ENCODE measurements around the gene WNK2.

Gene WNK2

DNA sequence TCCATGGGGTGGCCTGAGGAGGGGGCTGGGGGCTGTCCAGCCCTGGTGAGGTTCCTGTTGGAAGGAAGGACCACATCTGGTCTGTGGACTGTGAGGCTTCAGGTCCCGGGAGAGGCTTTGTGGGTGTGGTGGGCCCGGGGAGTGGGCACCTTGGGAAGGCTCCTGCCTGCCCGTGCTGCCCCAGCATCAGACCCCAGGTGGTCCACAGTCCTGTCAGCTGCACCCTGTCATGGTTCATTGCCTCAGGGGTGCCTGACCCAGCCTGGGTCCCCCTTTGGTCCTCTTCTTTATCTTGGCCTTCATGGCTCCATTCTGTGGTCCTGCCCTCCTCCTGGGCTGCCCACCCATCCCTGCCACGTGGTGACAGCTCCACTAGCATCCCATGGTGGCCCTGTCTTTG lies 36.7 kb downstream of the WNK2 start:
- DNase-seq: no peak

DNA sequence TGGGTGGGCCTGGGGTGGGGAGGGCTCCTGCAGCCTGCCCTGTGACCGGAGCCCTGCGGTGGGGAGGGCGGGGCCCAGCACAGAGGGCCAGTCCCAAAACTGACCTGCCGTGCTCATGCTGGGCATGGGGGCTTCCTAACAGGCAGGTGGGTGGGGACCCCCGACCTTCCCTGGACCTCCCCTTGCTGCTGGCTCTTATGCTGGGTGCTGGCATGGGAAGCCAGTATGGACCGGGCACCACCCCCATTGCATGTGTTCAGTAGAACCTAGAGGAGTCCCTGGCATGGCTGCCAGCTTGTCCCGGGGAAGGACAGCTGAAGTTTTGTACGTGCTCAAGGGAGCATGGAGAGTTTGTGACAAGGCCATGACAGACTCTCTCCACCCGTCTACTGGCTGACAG lies 37.1 kb downstream of the WNK2 start:
- no peak for DNase-seq

DNA sequence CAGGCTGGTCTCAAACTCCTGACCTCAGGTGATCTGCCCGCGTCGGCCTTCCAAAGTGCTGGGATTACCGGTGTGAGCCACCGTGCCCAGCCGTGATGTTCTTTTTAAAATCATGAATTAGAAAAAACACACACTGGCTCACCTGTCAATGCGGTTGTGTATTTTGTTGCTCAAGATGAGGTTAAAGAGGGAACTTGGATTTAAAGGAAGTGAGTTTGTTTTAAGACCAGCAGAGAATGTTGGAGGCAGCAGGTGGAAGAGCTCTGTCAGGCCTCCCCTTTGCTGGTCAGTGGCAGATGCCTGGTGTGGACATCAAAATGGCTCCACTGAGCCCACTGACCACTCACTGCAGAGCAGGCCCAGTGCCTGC lies 38.9 kb downstream of the WNK2 start:
- DNase-seq: no peak

DNA sequence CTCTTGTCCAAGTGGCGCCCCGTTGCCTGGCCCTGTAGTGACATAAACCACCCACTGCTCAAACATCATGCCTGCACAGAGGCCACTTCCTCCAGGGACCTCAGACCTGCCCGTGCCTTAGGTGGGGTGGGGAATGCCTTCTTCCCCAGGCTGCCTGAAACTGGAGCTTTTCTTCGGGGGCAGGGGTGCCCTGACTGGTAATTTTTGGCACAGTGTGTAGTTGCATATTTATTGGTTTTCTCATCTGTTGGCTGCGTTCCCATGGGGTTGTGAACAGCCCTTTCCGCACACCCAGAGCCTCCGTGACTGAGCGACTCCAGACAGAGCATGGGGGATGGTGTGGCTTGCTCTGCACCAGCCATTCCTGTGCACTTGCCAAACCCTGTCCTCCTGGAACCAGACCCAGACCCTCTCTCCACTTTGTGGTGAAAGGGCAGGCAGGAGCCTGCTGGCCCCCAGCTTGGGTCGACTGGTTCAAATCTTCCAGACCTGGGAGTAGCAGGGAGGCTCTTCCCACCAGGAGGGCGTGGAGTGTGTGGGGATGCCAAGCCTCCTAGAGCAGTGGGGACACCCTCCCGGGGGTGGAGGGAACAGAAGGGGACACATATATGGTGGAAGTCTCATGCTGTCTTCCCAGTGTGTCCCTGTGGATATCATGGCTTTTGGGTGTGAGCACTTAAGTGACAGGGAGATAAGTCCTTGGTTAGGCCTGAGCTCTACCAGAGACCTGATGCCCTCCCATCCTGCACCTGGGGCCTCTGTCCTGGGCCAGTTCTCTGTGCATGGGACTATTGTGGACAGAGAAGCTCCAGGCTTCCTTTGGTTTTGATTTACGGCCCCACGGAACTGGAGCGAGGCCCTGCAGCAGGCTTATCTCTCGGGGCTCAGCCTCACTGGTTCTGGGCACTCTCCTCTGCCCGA lies 39.6 kb downstream of the WNK2 start:
- DNase-seq: no peak

DNA sequence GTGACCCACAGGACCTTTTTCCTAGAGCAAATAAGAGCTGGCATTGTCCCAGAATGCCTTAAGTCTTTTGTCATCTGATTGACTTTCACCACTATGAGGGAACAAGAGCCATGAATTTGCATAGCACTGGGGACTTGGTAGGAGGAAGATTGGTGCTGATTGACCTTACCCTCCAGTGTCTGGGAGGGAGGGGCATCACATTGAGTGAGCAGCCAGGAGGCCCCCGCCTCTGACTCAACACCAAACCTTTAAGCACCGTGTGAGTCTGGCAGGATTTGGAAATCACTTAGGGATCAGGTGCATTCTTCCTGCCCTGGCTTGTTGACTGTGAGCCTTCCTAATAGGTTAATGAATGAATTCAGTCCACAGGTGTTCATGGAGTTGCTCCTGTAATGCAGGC lies 40.7 kb downstream of the WNK2 start:
- DNase-seq: no peak

DNA sequence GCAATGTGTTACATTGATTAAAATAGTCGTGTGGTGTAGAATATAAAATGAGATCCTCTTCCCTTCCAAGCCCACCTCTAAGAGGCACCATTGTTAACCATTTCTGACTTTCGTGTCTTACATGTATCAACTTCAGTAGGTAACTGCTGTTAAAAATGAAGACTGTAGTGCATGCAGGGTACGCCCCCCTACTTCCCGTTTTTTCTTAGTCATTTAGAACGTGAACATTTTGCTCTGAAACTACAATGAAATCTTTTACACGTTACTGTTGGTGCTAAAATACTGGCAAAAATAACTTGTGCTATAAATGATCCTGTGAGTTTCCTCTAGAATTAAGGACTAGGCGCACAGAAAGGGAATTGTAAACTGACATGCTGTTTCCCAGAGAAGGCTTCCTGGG lies 41.5 kb downstream of the WNK2 start:
- DNase-seq: no peak

DNA sequence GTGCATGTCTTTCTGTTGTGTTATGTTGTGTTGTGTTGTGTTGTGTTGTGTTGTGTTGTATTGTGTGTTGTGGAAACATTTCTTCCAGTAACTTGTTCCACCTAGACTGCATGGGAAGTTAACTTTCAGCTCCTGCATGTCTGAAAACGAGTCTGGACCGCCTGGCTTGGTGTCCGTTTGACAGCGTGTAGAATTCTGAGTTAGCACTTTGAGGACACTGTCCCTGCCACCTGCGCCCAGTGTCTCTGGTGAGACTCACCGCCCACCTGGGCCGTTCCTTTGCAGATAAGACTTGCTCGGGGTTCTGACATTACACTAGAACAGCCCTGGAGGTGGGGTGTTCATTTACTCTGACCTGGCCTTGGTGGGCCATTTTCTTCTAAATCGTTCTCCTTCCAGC lies 42.0 kb downstream of the WNK2 start:
- DNase-seq: no peak

DNA sequence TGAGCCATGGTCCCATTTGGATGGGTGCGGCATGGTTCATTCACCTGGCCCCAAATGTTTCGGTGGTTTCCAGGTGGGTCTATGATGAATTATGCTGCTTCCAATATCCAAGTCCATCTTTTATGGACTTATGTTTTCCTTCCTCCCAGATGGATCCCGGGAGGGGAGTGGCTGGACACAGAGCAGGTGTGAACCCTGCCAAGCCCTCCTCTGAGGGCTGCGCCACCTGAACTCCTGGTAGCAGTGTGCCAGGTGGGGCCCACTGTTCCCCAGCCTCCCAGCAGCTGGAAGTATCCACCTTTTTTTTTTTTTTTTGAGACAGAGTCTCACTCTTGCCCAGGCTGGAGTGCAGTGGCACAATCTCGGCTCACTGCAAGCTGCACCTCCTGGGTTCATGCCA lies 42.9 kb downstream of the WNK2 start:
- no peak for DNase-seq

DNA sequence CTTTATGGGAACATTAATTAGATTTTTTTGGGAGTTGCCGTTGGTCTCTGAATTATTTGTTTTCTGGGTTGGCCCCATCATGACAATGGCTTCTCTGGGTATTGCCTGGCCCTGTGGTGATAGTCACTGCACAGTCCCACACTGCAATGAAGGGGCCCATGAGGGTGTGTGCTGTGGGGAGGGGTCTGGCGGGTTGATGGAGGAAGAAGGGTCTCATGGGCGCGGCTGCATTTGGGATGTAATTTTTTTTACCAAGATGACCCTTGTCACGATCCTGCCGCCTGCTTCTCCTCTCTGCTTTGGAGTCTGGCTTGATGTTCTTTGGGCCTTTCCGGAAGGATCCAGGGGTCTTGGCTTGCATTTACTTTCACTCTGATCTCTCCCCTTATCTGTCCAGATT lies 44.1 kb downstream of the WNK2 start:
- DNase-seq: no peak

DNA sequence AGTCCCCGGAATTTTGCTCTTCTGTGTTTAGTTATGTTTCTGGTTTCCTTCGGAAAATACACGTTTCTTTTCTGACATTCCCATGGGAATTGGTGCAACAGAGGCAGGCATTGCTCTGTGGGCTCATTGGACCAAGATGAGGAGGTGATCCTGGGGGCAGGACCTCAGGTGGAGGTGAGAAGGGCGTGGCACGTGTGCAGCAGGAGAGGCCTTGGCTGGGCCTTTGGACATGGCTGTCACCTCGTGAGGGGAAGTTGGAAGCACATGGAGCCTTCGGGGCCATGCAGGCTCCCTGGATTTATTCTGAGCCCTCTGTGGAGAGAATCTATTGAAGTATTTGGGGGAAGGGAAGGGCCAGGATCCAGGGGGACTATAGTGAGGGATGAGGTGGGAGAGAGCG lies 44.5 kb downstream of the WNK2 start:
- DNase-seq: no peak

DNA sequence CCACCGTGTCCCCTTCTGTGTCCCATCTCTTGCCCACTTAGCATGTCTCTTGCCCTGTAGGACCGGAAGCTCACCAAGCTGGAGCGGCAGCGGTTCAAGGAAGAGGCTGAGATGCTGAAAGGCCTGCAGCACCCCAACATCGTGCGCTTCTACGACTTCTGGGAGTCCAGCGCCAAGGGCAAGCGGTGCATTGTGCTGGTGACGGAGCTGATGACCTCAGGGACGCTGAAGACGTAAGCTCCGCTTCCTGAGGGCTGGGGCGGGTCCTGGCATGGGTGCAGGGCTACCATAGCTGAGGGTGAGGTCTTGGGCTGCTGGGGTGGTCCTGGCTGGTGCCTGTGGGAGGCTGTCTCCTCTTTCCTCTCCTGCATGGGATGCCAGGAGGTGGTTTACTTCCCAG lies 45.7 kb downstream of the WNK2 start:
- DNase-seq: no peak

DNA sequence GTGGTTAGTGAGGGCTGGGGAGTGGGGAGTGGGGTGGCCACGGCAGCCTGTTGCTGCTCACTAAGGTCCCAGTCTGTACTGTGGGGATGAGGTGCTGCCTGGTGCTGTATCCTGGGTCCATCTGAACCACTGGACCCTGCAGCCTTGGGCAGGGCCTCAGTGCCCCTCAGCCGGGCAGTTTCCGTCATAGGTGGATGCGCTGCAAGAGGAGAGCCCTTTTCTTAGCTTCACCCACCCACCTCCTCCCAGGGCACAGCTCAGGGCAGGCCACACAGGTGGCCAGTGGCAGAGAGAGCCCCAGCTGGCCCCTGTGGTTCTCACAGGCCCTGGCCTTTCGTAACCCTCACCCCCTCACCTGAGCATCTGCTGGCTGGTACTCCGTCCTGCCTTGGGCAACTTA lies 46.2 kb downstream of the WNK2 start:
- no peak for DNase-seq

DNA sequence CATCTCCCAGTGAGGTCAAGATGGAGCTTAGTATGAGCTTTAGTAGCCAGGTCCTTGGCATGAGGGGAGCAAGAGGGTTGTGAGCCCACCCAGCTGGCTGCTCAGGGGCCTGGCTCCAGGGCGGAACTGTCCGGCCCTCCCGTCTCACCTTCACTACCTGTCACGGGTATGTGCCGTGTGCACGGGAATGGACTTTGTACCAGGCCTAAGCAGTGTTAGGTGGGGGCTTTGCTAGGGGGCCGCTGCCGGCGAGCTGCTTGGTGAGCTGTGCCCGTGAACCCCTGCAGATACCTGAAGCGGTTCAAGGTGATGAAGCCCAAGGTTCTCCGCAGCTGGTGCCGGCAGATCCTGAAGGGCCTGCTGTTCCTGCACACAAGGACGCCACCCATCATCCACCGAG lies 46.7 kb downstream of the WNK2 start:
- DNase-seq: no peak

DNA sequence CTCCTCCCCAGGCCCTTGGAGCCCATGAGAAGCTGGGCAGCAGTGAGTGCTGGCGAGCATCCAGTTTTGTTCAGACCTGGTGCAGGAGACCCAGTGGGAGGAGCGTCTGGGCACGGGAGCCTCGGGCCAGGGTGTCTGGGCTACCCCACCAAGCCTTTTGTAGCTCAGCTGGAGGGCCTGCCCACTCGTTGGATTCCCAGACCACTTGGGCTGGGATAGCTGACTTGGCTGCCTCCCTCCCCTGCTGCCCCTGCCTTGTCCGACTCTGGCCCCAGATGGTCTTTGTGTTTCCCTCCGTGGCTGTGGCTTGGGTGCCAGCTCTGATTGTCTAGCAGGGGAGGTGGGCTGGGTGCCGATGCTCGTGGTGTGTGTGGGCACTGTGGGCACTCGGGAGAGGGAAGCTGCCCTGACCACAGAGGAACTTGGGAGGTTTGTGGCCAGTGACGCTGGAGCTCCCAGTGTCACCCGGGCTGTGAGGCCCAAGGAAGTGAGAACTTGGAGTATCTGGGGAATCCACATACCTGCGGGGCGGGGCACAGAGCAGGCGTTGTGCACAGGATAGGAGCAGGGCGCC lies 47.3 kb downstream of the WNK2 start:
- DNase-seq: peak; percentile 4

DNA sequence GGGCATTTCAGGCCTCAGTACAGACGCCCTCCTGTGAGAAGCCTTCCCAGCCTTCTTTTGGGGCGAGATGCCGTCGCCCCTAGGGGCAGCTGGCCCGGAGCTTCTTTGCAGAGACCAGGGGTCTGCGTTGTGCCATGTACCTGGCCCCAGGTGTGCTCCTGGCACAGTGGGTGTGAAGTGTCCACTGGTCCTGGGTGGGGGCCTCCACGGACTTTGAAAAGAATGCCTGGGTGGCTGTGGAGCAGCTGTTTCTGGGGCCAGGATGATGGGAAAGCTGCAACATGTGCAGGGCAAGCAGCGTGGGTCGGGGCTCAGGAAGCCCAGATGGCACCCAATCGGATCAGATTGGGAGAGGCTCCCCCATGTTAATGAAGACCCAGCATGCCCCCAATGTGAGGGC lies 47.8 kb downstream of the WNK2 start:
- DNase-seq: no peak

DNA sequence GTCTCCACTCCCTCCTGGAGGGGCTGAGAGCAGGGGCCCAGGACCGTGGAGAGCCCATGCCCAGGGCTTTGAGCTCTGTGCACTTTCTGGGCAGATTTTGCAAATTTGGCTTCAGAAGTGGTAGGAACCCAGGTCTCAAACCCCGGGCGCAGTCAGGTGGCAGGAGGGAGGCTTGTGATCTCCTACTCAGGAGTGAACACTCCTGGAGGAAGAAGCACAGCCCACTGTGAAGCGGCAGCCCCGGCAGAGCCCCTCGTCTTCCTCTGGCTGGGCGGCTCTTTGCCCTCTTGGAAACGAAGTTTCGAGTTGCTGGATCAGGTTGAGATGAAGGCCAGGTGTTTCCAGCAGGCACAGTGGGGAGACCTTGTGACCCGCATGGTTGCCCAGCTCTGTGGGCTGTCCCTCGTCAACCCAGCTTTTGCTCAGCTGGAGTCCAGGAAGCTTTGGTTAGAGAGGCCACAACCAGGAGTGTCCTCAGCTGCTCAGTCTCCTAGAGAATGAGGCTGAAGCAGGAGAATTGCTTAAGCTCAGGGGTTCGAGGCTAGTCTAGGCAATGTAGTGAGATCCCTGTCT lies 48.5 kb downstream of the WNK2 start:
- no peak for DNase-seq

DNA sequence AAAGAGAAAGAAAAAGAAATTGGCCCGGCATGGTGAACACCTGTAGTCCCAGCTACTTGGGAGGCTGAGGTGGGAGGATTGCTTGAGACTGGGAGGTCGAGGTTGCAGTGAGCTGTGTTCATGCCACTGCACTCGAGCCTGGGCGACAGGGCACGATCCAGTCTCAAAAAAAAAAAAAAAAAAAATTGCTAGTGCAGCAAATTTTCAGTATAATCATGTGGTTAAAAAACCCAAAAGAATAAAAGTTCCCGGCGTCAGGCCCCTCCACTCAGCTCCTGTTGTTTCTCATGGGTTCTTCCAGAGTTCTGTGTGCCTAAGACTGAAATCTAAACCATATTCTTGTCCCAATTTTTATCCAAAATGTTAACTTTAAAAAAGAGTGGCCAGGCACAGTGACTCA lies 49.1 kb downstream of the WNK2 start:
- DNase-seq: no peak

DNA sequence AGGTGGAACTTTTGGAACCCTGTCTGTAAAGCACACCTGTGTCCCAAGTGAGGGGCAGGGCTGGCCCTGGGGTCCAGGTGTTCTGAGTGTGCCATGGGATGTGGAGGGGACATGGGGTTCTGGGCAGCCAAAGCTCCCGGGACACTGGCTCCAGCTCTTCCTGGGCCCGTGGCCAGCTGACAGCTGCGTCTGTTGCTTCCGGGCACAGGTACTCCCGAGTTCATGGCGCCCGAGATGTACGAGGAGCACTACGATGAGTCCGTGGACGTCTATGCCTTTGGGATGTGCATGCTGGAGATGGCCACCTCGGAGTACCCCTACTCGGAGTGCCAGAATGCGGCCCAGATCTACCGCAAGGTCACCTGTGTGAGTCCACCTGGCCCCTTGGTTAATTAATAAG lies 50.7 kb downstream of the WNK2 start:
- DNase-seq: no peak

DNA sequence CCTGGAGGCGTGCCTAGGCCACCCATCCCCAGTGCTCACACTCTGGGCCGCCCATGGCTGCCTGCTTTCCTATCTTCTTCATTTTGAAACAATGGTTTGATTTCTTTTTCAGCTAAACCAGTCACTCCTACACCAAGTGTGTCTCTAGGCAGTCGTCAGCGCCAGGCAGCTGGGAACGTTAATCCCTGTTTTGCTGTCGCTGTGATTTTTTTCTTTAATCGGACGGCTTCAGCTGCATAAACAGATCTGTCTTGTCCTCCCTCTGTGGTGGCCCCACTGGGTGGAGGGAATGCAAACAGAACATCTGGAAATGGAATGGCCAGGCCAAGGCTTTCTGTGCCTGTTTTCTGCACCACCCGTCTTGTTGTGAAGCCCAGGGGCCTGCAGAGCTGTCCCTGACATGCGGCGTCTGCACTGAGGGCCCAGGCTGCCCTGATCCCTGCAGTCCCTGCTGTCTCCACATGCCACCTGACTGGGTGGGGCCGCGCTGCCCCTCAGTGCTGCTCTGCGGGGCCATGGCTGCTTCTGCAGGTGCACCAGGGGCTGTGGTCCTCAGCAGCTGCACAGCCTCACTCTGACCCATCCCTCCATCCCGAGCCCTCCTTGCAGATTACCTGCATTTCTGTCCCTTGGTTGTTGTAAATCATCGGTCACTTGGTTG lies 51.5 kb downstream of the WNK2 start:
- no peak for DNase-seq

DNA sequence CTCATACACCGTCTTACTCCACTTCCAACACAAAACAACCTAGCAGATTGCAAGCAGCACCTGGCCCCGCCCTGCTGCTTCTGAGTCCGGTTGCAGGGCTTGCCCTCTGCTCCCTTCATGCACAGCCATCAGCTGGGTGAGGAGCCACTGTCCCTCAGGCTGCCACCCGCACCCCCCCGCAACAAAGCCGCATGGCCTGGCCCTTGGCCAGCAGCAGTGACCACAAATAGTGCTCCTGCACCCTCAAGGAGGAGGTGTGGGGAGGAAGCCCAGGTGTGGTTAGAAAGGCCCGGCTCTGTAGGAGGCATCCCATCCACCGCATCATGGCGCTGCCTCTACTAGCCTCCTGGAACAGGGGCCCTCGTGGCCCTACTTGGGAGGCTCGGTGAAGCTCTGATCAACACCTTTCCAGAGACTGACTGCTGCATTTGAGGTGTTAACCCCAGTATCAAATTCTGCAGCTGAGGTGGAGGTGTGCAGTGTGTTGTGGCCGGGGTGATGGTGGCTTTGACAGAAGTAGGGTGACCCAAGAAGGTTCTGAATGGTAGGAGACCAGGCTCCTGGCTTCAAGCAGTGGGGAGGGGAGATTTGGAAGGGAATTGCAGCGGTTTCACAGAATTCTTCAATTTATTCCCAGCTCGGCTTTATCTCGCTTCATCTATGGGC lies 52.7 kb downstream of the WNK2 start:
- DNase-seq: peak; percentile 12

DNA sequence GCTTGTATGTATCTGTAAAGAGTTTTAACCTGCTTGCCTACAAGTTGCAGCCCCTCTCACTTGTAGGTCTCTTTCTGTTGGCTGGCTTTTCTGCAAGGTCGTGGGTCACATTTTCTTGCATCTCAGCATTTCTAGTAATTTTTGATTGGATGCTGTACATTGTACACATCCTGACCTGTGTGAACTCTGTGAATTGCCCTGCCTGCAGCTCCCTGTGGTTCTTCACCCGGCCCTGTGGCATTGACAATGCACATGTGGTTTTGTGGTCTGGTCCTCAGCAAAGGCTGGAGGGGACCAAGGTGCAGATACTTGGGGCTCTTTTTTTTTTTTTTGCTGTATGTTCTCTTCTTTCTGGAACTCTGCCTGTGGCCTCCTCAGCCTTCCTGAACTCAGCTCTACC lies 53.6 kb downstream of the WNK2 start:
- DNase-seq: peak; percentile 19

DNA sequence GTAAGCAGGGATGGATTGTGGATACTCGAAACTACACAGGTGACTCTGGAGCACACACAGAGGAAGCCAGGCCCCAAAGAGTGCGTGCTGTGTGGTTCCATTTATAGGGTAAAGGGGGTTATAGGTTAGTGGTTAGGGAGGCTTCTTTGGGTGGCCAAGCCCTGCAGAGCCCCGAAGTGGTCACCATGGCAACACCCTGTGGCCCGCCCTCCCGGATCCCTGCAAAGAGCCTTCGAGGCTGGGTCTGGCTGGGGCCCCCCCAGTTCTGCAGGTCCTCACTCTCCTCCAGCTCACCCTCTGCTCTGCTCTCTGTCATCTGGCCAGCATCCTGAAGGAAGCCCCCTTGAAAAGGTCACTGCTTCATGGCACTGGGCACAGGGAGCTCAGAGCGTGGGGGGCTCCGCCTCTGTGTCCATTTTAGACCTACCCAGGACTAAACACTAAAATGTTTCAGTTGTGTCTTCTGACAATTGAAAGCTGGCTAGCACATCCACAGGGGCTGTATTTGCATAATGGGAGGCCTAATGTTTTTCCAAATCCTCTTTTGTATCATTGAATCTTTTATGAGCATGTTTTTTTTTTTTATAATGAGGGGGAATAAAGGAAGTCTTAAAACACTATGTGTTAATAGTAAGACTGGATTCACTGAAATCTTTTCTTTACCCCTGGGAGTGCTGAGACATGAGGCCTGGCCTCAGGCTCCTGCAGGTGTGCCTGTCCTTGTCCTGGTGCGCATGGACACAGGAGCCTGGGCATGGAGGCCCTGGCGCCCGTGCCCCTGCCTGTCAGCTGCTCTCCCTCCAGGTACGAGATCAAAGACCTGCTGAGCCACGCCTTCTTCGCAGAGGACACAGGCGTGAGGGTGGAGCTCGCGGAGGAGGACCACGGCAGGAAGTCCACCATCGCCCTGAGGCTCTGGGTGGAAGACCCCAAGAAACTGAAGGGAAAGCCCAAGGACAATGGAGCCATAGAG lies 55.3 kb downstream of the WNK2 start:
- no peak for DNase-seq

Measured in CD4-positive, alpha-beta T cell treated with Interleukin-12 subunit alpha and Interleukin-12 subunit beta, for 1 hour (primary cell).